GM18520 (cell line): ENCODE data around the gene ISYNA1.

ENCODE experiments used
- ATAC-seq: cut with Tn5 transposase; IDR thresholded peaks from one replicate; pipeline ENCODE4 v1.9.1; 2021; ENCODE audit not compliant: unreplicated experiment

ISYNA1 gene

GRCh38 chr19:18437491-18438330 lies at the start of gene ISYNA1:
Gene ISYNA1 (minus strand): TSS chr19:18438133. CDS start chr19:18437979, 154 bp downstream.
- ATAC-seq: no peak

DNA sequence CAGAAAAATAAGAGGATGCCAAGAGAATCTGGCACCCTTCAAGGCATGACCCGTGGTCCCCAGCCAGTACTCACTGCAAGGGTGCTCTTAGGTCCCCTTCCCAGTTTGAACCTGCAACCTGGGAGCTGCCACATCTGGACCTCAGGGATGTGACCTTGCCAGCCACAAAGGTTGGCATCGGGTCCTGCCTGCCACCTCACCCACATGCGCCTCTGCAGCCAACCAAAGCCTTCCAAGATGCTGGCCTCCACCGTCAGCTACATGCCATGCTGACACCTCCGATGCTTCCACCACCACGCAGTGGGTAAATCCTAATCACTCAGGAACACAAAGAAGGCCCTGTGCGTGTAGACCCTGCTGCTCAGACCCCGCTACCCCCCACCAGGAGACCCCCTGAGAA lies 48.8 kb upstream of the ISYNA1 start:
- ATAC-seq: no peak

DNA sequence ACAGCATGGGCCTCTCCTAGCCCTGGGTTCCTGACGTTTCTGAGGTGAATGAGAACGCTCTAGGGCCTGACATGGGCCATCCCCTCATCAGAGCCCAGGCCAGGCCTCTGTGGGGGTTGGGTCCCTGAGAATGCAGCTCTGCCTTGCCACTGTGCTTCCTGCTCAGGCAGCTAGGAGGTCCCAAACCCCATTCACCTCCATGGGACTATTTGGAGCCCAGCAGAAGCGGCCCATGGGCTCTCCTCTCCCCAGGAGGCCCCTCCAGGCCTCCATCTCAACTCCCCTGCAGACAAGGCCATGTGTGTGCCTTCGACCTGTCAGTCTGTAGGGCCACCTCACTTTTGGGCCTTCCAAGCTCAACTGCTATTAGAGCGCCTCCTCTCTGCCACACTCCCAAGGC lies 47.1 kb upstream of the ISYNA1 start:
- no peak for ATAC-seq

GRCh38 chr19:18483119-18483890 lies 45.4 kb upstream of the ISYNA1 start:
- ATAC-seq: no peak

- no peak for ATAC-seq
Observed at GRCh38 chr19:18481505-18482222, 43.7 kb upstream of the ISYNA1 start.

GRCh38 chr19:18480006-18480691 lies 42.2 kb upstream of the ISYNA1 start:
- ATAC-seq: no peak

- ATAC-seq: peak; percentile 59
Observed at GRCh38 chr19:18478545-18479311, 40.8 kb upstream of the ISYNA1 start.

DNA sequence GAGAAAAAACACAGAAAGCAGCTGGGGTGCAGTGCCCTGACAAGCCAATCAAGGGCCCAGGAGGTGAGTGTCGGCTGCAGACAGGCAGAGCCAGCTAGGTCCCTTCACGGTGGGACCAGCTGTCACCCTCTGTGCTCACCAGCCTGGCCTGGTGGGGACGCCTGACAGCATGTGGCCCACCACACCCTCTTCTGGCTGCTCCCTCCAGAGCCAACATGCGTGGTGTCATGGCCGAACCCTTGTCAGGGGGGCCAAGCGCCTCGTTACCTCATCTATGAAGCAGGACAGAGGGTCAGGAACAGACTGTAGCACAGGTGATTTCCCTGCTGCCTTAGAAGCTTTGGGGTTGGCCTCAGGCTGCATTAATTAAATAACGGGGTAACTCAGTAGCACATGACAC lies 40.0 kb upstream of the ISYNA1 start:
- ATAC-seq: no peak

DNA sequence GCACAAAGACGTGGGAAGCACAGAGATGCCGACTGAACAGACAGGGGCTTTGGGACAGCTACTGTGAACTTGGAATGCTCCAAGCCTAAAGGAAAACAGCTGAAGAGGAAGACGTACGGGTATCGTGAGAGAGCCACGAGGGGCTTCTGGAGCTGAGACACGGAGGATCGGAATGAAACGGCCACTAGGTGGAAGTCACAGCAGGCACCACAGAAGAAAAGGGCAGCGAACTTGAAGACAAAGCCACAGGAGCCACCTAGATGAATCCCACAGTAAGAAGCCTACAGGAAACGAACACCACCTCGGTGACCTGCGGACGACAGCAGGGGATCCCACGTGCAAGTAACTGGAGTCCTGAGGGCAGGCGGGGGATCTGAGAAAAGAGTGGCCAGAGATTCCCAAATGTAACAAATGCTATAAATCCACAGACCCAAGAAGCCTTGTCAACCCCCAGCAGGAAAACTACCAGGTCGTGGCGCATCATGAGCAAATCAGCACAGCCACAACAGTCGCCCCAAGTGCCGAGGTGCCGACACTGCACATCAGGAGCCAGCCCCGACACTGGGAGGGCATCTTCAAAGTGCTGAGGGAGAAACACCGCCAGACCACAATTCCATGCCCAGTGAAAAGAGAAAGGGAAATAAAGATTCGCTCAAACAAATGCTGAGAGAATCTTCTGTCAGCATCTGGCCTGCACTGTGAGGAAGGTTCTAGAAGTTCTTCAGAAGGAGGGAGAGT lies 39.3 kb upstream of the ISYNA1 start:
- no peak for ATAC-seq

GRCh38 chr19:18476507-18477041 lies 38.6 kb upstream of the ISYNA1 start:
- ATAC-seq: no peak

DNA sequence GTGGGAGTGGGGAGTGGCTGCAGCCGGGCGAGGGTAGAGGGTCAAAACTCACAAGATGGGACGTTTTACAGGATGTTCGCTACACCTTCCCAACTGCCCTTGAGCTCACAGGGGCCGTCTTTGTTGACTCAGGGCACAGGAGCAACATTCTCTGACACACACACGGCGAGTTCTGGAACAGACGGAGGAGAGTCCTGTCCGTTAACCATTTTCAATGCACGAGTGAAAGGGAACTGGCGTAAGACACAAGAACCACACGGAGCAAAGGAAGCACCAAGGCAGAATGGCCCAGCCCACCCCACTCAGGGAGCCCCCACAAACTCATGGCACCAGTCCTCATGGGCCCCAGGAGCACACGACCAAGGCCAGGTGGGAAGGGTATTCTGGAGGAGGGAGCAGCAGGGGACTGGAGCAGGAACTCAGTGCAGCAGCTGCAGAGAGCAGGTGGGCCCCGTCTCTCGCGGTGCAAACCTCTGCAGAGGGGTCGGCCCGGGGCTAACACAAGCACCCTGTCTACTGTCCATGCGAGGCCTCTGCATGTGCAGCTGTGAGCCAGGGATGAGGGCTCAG lies 37.9 kb upstream of the ISYNA1 start:
- no peak for ATAC-seq

GRCh38 chr19:18475004-18475453 lies 37.1 kb upstream of the ISYNA1 start:
- ATAC-seq: no peak

DNA sequence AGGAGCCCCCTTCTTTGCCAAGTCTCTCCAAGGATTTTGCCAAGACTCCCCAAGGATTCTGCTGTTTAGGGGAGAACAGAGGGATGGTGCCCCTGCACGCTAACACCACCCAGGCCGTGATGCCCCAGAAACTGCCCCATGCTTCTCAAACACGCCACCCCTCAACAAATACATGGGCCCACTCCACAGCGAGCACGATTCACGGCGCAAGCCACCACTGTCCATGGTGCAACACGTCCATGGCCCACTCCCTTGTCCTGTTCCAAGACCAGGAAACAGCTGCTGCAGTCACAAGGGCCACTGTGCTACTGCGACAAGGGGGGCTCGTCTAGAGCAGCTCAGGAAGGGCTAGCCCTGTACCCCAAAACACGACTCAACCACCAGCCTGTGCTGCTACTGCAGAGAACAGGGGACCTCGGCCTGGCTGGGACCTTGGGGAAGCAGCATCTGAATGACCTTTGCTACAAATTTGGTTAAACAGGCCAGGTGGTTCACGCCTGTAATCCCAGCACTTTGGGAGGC lies 36.5 kb upstream of the ISYNA1 start:
- ATAC-seq: no peak

DNA sequence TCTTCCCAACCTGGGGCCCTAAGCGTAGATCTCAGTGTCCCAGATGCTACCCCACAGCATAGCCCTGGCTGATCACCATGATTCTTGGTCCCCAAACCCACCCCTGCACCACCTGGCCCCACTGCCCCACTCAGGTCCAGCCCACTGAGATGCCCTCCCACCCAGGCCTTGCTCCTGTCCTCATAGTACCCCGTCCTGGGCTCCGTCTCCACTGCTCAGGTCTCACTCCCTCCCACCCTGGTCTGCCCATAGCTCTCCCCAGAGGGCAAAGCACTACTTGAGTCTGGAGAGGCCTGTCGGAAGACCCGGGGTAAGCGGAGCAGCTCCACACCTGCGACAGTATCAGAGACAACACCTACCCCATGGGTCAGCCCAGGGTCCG lies 35.8 kb upstream of the ISYNA1 start:
- ATAC-seq: no peak

- no peak for ATAC-seq
Observed at GRCh38 chr19:18473003-18473705, 35.2 kb upstream of the ISYNA1 start.

DNA sequence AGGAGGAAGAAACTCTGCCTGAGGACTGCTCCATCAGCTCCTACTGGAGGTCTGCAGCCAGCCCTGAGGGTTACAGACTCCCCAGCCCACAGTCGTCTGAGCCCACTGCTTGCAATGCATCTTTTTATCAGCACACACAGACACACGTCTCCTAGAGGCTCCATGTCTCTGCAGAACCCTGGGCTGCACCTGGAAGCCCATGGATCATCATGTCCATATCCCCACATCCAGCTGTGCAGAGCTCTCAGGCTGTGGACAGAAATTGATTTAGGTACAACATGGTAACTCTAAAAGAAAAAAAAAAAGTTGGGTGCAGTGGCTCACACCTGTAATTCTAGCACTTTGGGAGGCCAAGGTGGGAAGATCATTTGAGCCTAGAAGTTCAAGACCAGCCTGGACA lies 32.9 kb upstream of the ISYNA1 start:
- no peak for ATAC-seq

GRCh38 chr19:18469069-18469846 lies 31.3 kb upstream of the ISYNA1 start:
- no peak for ATAC-seq
